Thyroid gland (tissue), 4 donors: ENCODE measurements around the gene ANKRD55.

Experiments used
- CTCF ChIP-seq, 6 experiments: fragments of 200-600 bp in 3 of 6; fragments of 450-650 bp in 3 of 6; sonication (generic) in 3 of 6; IDR thresholded peaks; one replicate each; pipeline ENCODE4 v1.5.1; 2016 to 2019; ENCODE audit warnings: antibody characterized with exemption in 6 of 6, mild to moderate bottlenecking in 2 of 6, inconsistent platforms in 1 of 6, moderate library complexity in 1 of 6
- POLR2A ChIP-seq, 2 donors: fragments of 450-650 bp; IDR thresholded peaks; one replicate each; pipeline ENCODE4 v1.6.1; 2017; ENCODE audit warnings: antibody characterized with exemption in 2 of 2, mild to moderate bottlenecking in 2 of 2, moderate library complexity in 1 of 2

- TF ChIP-seq CTCF (IDR thresholded peaks at IDR 0.05) (no peak), POLR2A (IDR thresholded peaks at IDR 0.05) (no peak)
Observed at GRCh38 chr5:56101180-56101579, 131.9 kb downstream of the ANKRD55 start.
